ENCODE measurements around the gene TAOK1. TPM values are rescaled to one million over a fixed set of nuclear protein-coding genes. Genes with fewer than 3 reads are reported as not detected.
A peak's percentile ranks its signal among the peaks of the same experiment; 100 is the strongest.

Gene TAOK1
- total and polyA plus RNA-seq, 2 of the 13 experiments (the other 11 are each of a cell fraction or from before 2014, with no cell fraction given) = 14.1 to 23.0 TPM

DNA sequence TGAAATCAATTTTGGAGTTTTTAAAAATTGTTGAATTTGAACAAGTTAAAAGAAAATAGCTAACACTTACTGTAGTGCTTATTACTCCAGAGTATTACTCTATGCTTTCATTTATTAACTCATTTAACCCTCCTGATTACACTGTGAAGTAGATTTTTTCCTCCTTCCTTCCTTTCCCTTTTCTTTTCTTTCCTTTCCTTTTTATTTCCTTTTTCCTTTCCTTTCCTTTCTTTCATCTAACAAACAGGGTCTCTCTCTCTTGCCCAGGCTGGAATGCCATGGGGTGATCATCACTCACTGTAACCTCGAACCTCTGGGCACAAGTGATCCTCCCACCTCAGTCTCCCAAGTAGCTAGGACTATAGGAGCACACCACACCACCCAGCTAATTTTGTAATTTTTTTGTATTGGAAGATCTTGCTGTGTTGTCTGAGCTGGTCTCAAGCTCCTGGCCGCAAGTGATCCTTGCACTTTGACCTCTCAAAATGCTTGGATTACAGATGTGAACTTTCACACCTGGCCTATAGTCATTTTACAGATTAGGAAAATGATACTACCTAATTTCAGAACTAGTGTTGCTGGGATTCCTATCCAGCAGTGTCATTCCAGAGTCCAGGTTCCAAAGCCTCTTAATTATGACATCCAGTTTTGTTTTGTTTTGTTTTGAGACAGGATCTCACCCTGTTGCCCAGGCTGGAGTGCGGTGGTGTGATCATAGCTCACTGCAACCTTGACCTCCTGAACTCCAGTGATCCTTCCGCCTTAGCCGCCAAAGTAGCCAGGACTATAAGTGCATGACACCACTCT lies 59.9 kb downstream of the TAOK1 start (continued):
- TF ChIP-seq HMG20A (CRISPR knock-in tag; IDR thresholded peaks at IDR 0.05; ENCODE audit: borderline replicate concordance) (no peak), ZNF562 (CRISPR knock-in tag; IDR thresholded peaks at IDR 0.05; ENCODE audit: borderline replicate concordance) (no peak), TBX3 (IDR thresholded peaks at IDR 0.05; ENCODE audit: borderline replicate concordance) (peak; percentile 45; the same call in 1 of the 2 replicates), ERF (CRISPR knock-in tag; IDR thresholded peaks at IDR 0.05) (no peak), SOX6 (IDR thresholded peaks at IDR 0.05) (no peak), SOX6 (CRISPR knock-in tag; IDR thresholded peaks at IDR 0.05) (peak; percentile 28; the same call in 1 of the 2 replicates), MED8 (CRISPR knock-in tag; IDR thresholded peaks at IDR 0.05; ENCODE audit: insufficient replicate concordance) (no peak), NRL (CRISPR knock-in tag; IDR thresholded peaks at IDR 0.05; ENCODE audit: borderline replicate concordance) (no peak), JUN (CRISPR knock-in tag; IDR thresholded peaks at IDR 0.05) (peak; percentile 23; the same call in 1 of the 2 replicates), SNAPC2 (CRISPR knock-in tag; IDR thresholded peaks at IDR 0.05) (no peak), YY1 (IDR thresholded peaks at IDR 0.05; ENCODE audit: insufficient read depth, insufficient replicate concordance, low read depth, low read length) (no peak), ZNF790 (CRISPR knock-in tag; IDR thresholded peaks at IDR 0.05; ENCODE audit: borderline replicate concordance) (no peak), HOXA7 (CRISPR knock-in tag; IDR thresholded peaks at IDR 0.05) (no peak), ZNF761 (CRISPR knock-in tag; conservative IDR thresholded peaks at IDR 0.05) (no peak)
- TF ChIP-seq, protein P1, sequence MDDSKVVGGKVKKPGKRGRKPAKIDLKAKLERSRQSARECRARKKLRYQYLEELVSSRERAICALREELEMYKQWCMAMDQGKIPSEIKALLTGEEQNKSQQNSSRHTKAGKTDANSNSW (CRISPR knock-in tag; IDR thresholded peaks at IDR 0.05; ENCODE audit: borderline replicate concordance) = no peak
- TF ChIP-seq, protein P2, sequence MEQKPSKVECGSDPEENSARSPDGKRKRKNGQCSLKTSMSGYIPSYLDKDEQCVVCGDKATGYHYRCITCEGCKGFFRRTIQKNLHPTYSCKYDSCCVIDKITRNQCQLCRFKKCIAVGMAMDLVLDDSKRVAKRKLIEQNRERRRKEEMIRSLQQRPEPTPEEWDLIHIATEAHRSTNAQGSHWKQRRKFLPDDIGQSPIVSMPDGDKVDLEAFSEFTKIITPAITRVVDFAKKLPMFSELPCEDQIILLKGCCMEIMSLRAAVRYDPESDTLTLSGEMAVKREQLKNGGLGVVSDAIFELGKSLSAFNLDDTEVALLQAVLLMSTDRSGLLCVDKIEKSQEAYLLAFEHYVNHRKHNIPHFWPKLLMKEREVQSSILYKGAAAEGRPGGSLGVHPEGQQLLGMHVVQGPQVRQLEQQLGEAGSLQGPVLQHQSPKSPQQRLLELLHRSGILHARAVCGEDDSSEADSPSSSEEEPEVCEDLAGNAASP (CRISPR knock-in tag; IDR thresholded peaks at IDR 0.05; ENCODE audit: borderline replicate concordance) = peak; percentile 26; the same call in 1 of the 2 replicates
- TF ChIP-seq, protein P3, sequence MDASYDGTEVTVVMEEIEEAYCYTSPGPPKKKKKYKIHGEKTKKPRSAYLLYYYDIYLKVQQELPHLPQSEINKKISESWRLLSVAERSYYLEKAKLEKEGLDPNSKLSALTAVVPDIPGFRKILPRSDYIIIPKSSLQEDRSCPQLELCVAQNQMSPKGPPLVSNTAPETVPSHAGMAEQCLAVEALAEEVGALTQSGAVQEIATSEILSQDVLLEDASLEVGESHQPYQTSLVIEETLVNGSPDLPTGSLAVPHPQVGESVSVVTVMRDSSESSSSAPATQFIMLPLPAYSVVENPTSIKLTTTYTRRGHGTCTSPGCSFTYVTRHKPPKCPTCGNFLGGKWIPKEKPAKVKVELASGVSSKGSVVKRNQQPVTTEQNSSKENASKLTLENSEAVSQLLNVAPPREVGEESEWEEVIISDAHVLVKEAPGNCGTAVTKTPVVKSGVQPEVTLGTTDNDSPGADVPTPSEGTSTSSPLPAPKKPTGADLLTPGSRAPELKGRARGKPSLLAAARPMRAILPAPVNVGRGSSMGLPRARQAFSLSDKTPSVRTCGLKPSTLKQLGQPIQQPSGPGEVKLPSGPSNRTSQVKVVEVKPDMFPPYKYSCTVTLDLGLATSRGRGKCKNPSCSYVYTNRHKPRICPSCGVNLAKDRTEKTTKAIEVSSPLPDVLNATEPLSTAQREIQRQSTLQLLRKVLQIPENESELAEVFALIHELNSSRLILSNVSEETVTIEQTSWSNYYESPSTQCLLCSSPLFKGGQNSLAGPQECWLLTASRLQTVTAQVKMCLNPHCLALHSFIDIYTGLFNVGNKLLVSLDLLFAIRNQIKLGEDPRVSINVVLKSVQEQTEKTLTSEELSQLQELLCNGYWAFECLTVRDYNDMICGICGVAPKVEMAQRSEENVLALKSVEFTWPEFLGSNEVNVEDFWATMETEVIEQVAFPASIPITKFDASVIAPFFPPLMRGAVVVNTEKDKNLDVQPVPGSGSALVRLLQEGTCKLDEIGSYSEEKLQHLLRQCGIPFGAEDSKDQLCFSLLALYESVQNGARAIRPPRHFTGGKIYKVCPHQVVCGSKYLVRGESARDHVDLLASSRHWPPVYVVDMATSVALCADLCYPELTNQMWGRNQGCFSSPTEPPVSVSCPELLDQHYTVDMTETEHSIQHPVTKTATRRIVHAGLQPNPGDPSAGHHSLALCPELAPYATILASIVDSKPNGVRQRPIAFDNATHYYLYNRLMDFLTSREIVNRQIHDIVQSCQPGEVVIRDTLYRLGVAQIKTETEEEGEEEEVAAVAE (CRISPR knock-in tag; IDR thresholded peaks at IDR 0.05; ENCODE audit: borderline replicate concordance) = no peak
- TF ChIP-seq, protein P4, sequence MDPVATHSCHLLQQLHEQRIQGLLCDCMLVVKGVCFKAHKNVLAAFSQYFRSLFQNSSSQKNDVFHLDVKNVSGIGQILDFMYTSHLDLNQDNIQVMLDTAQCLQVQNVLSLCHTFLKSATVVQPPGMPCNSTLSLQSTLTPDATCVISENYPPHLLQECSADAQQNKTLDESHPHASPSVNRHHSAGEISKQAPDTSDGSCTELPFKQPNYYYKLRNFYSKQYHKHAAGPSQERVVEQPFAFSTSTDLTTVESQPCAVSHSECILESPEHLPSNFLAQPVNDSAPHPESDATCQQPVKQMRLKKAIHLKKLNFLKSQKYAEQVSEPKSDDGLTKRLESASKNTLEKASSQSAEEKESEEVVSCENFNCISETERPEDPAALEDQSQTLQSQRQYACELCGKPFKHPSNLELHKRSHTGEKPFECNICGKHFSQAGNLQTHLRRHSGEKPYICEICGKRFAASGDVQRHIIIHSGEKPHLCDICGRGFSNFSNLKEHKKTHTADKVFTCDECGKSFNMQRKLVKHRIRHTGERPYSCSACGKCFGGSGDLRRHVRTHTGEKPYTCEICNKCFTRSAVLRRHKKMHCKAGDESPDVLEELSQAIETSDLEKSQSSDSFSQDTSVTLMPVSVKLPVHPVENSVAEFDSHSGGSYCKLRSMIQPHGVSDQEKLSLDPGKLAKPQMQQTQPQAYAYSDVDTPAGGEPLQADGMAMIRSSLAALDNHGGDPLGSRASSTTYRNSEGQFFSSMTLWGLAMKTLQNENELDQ (CRISPR knock-in tag; IDR thresholded peaks at IDR 0.05; ENCODE audit: borderline replicate concordance) = no peak

Data from HepG2 (cell line).